IPS-NIHi7 (cell line): ENCODE data around the gene HACL1.

Experiments used
- DNase-seq: peaks from one replicate; pipeline ENCODE4 v3.0.0; 2012; ENCODE audit warnings: mixed read lengths; ENCODE audit errors: extremely low spot score

HACL1 gene

GRCh38 chr3:15601399-15602145, at the start of gene HACL1, which contains the start of gene BTD:
TSS of gene HACL1 (minus strand) at chr3:15601569. CDS start at chr3:15601463, 106 bp downstream.
TSS of gene BTD (plus strand) at chr3:15601745. CDS start at chr3:15635440, 33,695 bp downstream.
- DNase-seq: peak; percentile 95

DNA sequence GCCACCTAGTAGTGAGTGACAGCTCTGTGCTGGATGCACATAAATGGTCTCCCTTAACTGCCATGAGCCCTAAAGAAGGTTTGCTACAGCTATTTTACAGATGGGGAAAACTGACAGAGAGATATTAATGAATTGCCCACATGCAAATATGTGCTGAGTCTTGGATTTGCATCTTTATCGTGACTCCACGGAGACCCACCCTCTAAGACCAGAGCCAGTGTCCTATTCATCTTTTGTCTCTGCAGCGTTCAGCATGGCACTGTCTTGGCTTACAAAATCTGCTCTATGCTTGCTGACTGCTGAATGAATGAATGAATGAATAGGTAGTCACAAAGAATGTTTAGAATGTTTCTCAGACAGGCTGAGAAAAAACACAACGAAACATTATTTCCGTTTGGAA, 48.5 kb upstream of the HACL1 start:
- no peak for DNase-seq

DNA sequence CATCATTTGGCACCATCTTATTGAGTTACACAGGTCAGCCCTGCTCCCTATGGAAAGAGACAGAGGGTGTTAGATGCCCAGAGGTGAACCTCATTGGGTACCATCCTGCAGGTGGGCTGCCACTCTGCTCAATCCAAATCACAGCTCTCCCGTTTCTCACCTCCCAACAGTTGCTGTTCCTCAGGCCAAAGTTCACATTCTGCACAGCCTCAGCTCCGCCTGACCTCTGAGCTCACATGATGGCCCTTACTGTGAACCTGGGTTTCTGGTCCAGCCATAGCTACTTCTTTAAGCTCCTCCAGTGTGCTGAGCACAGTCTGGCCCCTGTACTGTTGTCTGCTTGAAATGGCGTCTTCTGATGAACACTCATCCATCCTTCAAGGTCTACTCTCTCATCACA, 48.0 kb upstream of the HACL1 start:
- no peak for DNase-seq

GRCh38 chr3:15647611-15648167, 46.3 kb upstream of the HACL1 start:
- no peak for DNase-seq

DNA sequence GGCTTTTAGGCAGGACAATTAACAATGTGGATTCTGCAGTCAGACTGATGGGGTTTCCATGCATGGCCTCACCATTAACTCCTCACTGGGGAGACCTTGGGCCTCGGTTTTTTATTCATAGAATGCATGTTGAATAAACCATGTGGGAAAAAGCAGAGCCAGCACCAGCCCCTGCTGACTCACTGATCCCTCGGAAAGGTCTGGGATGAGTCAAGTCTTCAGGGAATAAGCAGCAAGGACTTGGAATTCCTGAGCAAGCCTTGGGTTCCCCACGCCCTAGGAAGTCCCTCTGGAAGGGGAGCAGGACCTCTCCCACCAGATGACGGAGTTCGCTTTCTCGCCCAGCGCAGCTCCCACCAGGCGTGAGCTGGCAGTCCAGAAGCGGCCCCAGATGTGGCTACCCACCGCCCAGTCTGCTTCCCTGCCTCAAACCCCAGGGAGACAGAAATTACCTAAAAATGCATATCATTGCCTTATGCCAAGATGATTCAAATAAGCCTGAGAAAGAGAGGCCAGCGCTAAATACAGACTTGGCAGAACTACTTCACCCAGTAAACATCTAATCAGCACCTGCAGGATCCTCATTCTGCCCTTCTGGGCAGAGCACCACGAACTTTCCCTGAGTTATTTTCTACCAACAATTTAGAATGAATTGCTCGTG, 45.6 kb upstream of the HACL1 start:
- peak; percentile 54 for DNase-seq

DNA sequence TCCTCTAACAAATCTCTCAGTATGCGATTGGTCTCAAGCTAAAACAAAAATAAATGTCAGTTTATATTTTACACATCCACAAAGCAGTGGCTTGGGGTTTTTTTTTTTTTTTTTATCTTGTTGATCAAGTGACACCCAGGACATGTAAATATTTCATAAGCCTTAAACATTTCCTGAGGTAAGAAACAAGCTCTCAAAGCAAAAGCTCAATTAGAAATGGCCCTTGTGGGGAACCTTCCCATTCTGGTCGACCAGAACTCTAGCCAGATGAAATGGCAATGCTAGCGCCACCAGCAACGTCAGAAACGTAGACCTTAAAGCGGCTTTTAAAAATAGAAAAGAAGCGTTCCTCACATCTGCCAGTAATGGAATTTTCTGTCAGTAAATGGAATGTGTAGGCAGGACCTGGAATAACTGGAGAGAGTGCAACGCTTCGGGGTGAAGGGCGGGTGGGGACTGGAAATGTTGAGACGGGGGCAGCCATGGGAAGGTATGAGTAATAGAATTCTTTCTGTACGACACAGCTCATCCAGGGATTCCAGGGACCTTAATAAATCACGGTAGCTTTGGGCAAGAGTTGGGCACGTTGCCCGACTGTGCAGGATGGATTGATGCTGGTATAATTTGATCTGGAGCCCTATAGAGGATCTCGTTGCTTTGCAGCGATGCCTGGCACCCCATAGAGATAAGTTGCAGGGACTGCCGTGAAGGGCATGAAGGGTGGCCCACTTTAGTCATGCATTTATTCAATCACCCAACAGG, 44.6 kb upstream of the HACL1 start:
- DNase-seq: no peak

GRCh38 chr3:15645246-15645645, 43.9 kb upstream of the HACL1 start:
- no peak for DNase-seq

- no peak for DNase-seq
These were observed 37.5 kb upstream of the HACL1 start for GRCh38 chr3:15638891-15639262.

DNA sequence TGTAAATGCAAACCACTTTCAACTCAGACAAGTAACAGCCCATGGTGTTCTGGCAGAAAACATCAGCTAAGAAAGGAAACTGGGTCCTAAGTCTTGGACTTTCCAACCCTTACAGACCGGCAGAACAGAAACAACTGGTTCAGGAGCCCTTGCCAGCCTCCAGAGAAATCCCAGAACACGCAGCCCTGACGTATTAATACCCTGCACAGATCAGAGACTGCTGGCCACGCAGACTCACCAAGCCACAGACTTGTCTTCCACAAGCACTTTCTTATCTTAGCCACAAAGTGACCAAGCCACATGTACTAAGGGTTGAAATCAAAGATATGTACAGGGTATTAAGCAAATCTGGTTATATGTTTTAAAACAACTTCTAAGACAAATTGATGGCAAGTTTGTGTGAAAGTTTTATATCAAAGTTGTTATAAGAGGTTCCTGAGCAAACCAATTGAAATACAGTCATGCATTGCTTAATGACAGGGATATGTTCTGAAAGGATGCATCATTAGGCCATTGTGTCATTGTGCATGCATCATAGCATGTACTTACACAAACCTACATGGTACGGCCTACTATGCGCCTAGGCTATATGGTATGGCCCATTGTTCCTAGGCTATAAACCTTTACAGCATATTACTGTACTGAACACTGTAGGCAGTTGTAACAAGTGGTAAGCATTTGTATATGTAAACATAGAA, 37.0 kb upstream of the HACL1 start:
- DNase-seq: no peak

GRCh38 chr3:15637131-15637951, 36.0 kb upstream of the HACL1 start:
- DNase-seq: no peak

- DNase-seq: no peak
These were observed 34.8 kb upstream of the HACL1 start for GRCh38 chr3:15636028-15636709.

- no peak for DNase-seq
These were observed 33.8 kb upstream of the HACL1 start for GRCh38 chr3:15635121-15635661.

DNA sequence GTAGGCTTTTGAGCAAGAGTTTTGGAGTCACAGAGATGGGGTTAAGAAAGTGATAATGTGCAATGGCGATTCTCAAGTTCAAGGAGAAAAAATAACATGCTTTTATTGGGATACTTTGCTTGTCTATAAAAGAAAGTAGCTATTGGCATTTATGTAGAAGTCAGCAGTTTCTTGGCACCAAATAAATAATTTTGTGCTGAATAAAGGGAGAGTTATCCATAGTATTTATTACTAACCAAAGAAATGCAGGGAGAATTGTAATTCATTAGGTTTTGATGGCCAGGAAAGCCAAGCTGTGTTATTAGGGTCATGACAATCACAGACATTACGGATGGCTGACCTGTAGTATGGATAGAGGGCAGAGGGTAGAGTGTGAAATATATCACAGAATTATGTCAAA, 33.3 kb upstream of the HACL1 start:
- DNase-seq: no peak

DNA sequence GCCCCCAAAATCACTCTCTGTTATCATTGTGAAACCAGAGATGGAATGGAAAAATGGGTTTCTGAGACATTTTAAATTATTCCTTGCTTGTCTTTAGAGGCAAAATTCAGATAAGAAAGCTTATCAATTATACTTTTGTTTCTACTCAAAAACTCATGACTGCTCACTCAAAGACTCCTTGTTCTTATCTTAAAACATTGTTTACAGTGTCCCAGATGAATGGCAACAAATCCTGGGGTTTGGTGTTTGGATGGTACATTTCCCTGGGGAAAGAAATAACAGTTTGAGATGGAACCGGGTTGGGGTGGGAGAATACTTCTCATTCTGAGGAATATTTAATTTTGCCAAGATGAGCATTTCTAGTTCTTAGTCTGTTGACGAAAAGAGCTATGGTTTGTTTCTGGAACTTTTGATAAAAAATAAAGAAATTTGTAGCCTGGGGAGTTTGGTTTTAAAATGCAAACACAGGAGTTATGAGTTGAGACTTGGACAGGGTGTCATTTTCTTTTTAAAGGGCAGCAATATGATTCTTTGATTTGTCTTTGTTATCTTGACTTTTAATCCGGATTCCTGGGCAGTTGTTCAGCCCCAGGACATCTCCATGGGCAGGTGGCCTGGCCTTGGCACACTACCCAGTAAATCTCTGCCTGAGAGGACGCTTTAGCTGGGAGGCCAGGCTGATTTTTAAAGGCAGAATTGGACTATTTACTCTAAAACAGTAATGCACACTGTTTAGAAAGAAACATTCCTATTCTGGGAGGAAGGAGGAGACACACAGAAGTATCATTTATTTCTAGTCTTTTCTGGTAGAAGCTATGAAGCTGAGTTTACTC, 32.6 kb upstream of the HACL1 start:
- DNase-seq: no peak

DNA sequence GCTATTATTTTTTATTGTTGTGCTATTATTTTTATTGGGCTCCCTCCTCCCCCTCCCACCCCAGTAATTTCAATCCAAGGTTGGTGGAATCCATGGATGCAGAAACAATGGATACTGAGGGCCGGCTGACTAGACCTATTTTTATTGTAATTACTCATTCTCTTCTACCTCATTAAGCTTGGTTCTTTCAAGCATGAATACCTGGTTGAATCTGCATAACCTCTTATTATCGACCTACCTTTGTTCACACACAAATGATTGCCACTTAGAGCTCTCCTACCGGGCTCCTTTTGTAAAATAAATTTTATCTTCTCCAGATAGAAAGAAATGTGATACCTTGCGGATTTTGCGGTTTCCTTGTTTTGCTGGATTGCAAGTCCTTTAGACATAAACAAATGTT, 31.8 kb upstream of the HACL1 start:
- no peak for DNase-seq

- DNase-seq: no peak
These were observed 30.8 kb upstream of the HACL1 start for GRCh38 chr3:15632212-15632580.

DNA sequence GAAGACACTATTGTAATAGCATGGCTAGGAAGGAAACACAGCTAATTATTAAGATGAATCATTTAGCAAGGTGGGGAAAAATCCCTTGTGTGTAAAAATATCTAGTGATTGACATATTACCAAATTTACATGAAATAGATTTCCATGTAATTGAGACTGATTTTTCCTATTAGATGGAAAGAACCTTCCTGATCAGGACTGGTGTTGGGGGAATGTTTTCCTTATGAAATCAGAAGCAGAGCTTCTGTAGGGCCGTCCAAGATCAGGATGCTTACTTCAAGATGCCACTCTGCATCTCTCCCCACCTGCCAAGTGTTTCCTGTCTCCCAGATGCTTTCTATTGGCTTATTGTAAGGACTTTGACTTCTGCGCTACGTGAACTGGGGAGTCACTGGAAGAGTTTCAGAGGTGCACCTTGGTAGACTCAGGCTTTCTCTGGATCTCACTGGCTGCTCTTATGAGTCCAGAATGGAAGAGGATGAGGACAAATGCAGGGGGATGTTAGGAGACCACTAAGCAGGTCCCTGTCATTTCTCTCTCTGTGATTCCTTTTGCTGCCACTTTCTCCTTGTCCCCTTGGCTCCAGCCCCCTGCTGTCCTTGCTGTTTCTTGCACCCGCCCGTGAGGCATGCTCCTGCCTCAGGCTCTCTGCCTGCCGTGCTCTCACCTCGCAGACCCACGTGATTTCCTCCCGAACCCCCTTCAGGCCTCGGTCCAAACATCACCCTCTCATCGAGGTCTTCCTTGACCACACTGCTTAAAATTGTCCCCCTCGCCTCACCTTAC, 30.2 kb upstream of the HACL1 start:
- DNase-seq: peak; percentile 31

DNA sequence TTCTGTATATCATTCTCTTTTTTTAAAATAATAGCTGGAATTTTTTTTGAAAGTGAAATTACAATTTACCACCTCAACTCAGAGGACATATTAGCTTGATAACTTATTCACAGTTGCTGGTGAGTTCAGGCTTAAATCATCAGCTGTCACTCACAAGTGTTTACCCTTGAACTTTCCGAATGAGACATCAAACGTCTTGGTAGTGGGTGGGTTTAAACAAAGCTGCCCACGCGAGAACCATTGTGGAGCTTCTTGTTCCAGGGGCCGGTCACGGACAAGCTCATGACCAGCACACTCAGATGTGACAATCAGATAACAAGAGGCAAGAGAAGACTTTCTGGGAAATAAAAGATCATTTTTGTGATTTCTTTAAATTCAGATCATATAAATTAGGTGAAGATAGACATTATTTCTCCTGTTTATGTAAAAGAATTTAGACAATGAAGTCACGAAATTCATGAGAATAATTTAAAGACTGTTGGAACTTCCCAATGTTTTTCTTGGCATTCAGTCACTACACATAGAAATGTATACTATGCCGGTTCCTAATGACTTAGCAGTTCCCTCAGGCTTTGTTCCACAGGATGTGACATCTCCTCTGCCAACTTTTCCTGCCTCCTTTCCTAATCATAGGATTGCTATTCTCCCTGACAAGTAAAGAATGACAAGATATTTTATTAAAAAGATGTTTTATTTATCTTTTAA, 29.4 kb upstream of the HACL1 start:
- no peak for DNase-seq
